IMR-90 (cell line): ENCODE measurements around the gene HOXC6. TPM values are rescaled to one million over a fixed set of nuclear protein-coding genes. Genes with fewer than 3 reads are reported as not detected.
A peak's percentile ranks its signal among the peaks of the same experiment; 100 is the strongest.

Experiments
- ATAC-seq: fragments of 200-7000 bp; cut with Tn5 transposase; 2 replicates; pipeline ENCODE4 v1.9.1; 2020; ENCODE audit warnings: low read depth, mild to moderate bottlenecking, moderate library complexity
- BruUV-seq: library from RNA; stranded (reverse); fragments of 400-500 nt; replicated peaks from 2 replicates; lab custom pipeline; 2021; lab: Mats Ljungman, UMichigan
- CTCF ChIA-PET: fragments of 300-600 bp; formaldehyde crosslinking; extraction: SDS; loops from one replicate; lab custom pipeline; 2021; ENCODE audit warnings: antibody characterized with exemption; lab: Yijun Ruan, JAX
- POLR2A ChIA-PET: fragments of 300-600 bp; sonication (Branson Sonifier 250); formaldehyde crosslinking; loops from one replicate; lab custom pipeline; 2022; ENCODE audit warnings: antibody characterized with exemption; ENCODE audit not compliant: unreplicated experiment; lab: Charles Lee
- DNase-seq: peaks from one replicate; pipeline ENCODE4 v3.0.0; 2013
- H2AFZ ChIP-seq: replicated peaks from 2 replicates; pipeline ENCODE3; 2013; ENCODE audit warnings: low read length, mild to moderate bottlenecking; ENCODE audit not compliant: poor library complexity
- H2AK5ac ChIP-seq: 2 replicates; pipeline ENCODE4 v1.6.1; 2013; ENCODE audit warnings: low read depth, low read length, inconsistent platforms
- H2AK9ac ChIP-seq: replicated peaks from 2 replicates; pipeline ENCODE3; 2013; ENCODE audit warnings: mild to moderate bottlenecking, low read depth, low read length, moderate library complexity; ENCODE audit not compliant: poor library complexity
- H2BK120ac ChIP-seq: 2 replicates; pipeline ENCODE4 v1.6.1; 2013; ENCODE audit warnings: low read depth, low read length, inconsistent platforms
- H2BK15ac ChIP-seq: 3 replicates; pipeline ENCODE4 v1.6.1; 2013; ENCODE audit warnings: low read depth, low read length, inconsistent platforms
- H2BK20ac ChIP-seq: 2 replicates; pipeline ENCODE4 v1.6.1; 2013; ENCODE audit warnings: low read depth, mild to moderate bottlenecking, inconsistent platforms, low read length, moderate library complexity
- H2BK5ac ChIP-seq: 2 replicates; pipeline ENCODE4 v1.6.1; 2013; ENCODE audit warnings: mild to moderate bottlenecking, low read depth, low read length, inconsistent platforms; ENCODE audit not compliant: poor library complexity, severe bottlenecking
- H3K14ac ChIP-seq: replicated peaks from 2 replicates; pipeline ENCODE4 v1.6.1; 2013; ENCODE audit warnings: low read depth, low read length, inconsistent platforms
- H3K18ac ChIP-seq: 2 replicates; pipeline ENCODE4 v1.6.1; 2013; ENCODE audit warnings: low read depth, low read length, control low read depth
- H3K23ac ChIP-seq: 2 replicates; pipeline ENCODE4 v1.6.1; 2013; ENCODE audit warnings: low read depth, low read length, inconsistent platforms
- H3K27ac ChIP-seq: 2 replicates; pipeline ENCODE4 v1.5.1; 2013; ENCODE audit warnings: mild to moderate bottlenecking, control low read depth, low read length; ENCODE audit not compliant: insufficient read depth
- H3K27me3 ChIP-seq: 2 replicates; pipeline ENCODE4 v1.6.1; 2013; ENCODE audit warnings: low read length; ENCODE audit not compliant: control insufficient read depth, insufficient read depth
- H3K36me3 ChIP-seq: 2 replicates; pipeline ENCODE4 v1.6.1; 2013; ENCODE audit warnings: low read length, mixed read lengths; ENCODE audit not compliant: control insufficient read depth, insufficient read depth
- H3K4ac ChIP-seq: 2 replicates; pipeline ENCODE4 v1.6.1; 2013; ENCODE audit warnings: low read depth, low read length, inconsistent platforms
- H3K4me1 ChIP-seq: 2 replicates; pipeline ENCODE4 v1.6.1; 2013; ENCODE audit warnings: low read length, mixed read lengths; ENCODE audit not compliant: control insufficient read depth, insufficient read depth
- H3K4me2 ChIP-seq: 2 replicates; pipeline ENCODE4 v1.6.1; 2013; ENCODE audit warnings: low read depth, mild to moderate bottlenecking, control low read depth, low read length, moderate library complexity
- H3K4me3 ChIP-seq: 2 replicates; pipeline ENCODE4 v1.5.1; 2013; ENCODE audit warnings: low read depth, mild to moderate bottlenecking, control low read depth, low read length, moderate library complexity; ENCODE audit not compliant: insufficient read depth
- H3K56ac ChIP-seq: 2 replicates; pipeline ENCODE4 v1.6.1; 2013; ENCODE audit warnings: low read length, inconsistent platforms; ENCODE audit not compliant: insufficient read depth; ENCODE audit errors: extremely low read depth
- H3K79me1 ChIP-seq, 2 experiments: 2 replicates each; pipeline ENCODE4 v1.6.1; 2013; ENCODE audit warnings: low read length in 2 of 2, inconsistent platforms in 1 of 2, low read depth in 1 of 2
- H3K9ac ChIP-seq: 2 replicates; pipeline ENCODE4 v1.6.1; 2013; ENCODE audit warnings: low read depth, low read length, control low read depth
- H3K9me1 ChIP-seq: 2 replicates; pipeline ENCODE4 v1.6.1; 2013; ENCODE audit warnings: low read length, inconsistent platforms; ENCODE audit not compliant: insufficient read depth
- H3K9me3 ChIP-seq: 2 replicates; pipeline ENCODE4 v1.6.1; 2013; ENCODE audit warnings: low read length; ENCODE audit not compliant: control insufficient read depth, insufficient read depth
- H4K20me1 ChIP-seq: 2 replicates; pipeline ENCODE4 v1.6.1; 2013; ENCODE audit warnings: low read length, inconsistent platforms; ENCODE audit not compliant: insufficient read depth
- H4K5ac ChIP-seq: 2 replicates; pipeline ENCODE4 v1.6.1; 2013; ENCODE audit warnings: mild to moderate bottlenecking, low read depth, low read length, control low read depth
- H4K8ac ChIP-seq, 2 experiments: 2 replicates each; pipeline ENCODE4 v1.6.1; 2013; ENCODE audit warnings: low read depth in 2 of 2, low read length in 2 of 2, control low read depth in 1 of 2, inconsistent platforms in 1 of 2
- H4K91ac ChIP-seq: 2 replicates; pipeline ENCODE4 v1.6.1; 2013; ENCODE audit warnings: low read depth, low read length, inconsistent platforms; ENCODE audit not compliant: insufficient read depth
- MXI1 ChIP-seq: IDR thresholded peaks from 2 replicates; pipeline ENCODE4 v1.6.1; 2012; ENCODE audit warnings: low read depth, mild to moderate bottlenecking, low read length, moderate library complexity, borderline replicate concordance
- NFE2L2 ChIP-seq: fragments of 150-350 bp; IDR thresholded peaks from 2 replicates; pipeline ENCODE4 v1.6.1; 2016; ENCODE audit warnings: low read depth, mild to moderate bottlenecking, low read length
- POLR2A ChIP-seq: IDR thresholded peaks from 2 replicates; pipeline ENCODE4 v1.6.1; 2012; ENCODE audit warnings: mild to moderate bottlenecking, low read depth, low read length
- RAD21 ChIP-seq: IDR thresholded peaks from 2 replicates; pipeline ENCODE4 v1.6.1; 2012; ENCODE audit warnings: low read length, improper control_type of control experiment
- USF2 ChIP-seq: fragments of 150-350 bp; IDR thresholded peaks from 2 replicates; pipeline ENCODE4 v1.6.1; 2017; ENCODE audit warnings: mild to moderate bottlenecking, antibody characterized with exemption, low read length, low read depth
- WGBS, 2 experiments: methylation state at CpG; one replicate each; pipeline versions ENCODE4 v1.1.5 to v1.1.7; 2013; ENCODE audit warnings: missing lambda C conversion rate in 2 of 2; ENCODE audit not compliant: insufficient read length in 1 of 2; ENCODE audit errors: extremely low coverage in 2 of 2; 5-methylcytosine and 5-hydroxymethylcytosine counted together
- dilution Hi-C: fragments of 300-500 bp; cut with HindIII; formaldehyde crosslinking; loops from one replicate; pipeline ENCODE4 v1.14.3; 2018; ENCODE audit warnings: low sequenced_read_pairs; ENCODE audit not compliant: unreplicated experiment
- in situ Hi-C: fragments of 300-500 bp; cut with MboI; formaldehyde crosslinking; loops from 3 replicates; pipeline ENCODE4 v1.14.3; 2019; ENCODE audit warnings: low sequenced_read_pairs, inconsistent platforms, mixed read lengths
- intact Hi-C: fragments of 100-400 bp; cut with micrococcal nuclease; formaldehyde crosslinking; loops from 2 replicates; pipeline ENCODE4 v1.10.0; 2022
- polyA plus RNA-seq, 3 experiments: library from polyadenylated mRNA; depleted of rRNA; stranded (reverse); fragments of >200 nt; gene quantifications; 2 replicates each; pipeline ENCODE4 v1.2.3, GENCODE V29; 2012; ENCODE audit warnings: low replicate concordance in 1 of 3
- total RNA-seq: library from RNA; depleted of rRNA; stranded (reverse); fragments of >200 nt; gene quantifications from 2 replicates; pipeline ENCODE4 v1.2.3, GENCODE V29; 2012

The HOXC6 gene
- total and polyA plus RNA-seq, 2 of the 4 experiments (the other 2 are of a cell fraction) = 1.1 TPM; not detected in 1

- CTCF ChIA-PET = no interaction called here
- POLR2A ChIA-PET = no interaction called here
These were observed 13.7 kb upstream of the HOXC6 start for GRCh38 chr12:54014377-54015017.

More at GRCh38 chr12:54014377-54015017, 13.7 kb upstream of the HOXC6 start:
- dilution Hi-C loops (no loop called here), in situ Hi-C loops (no loop called here), intact Hi-C loops (no loop called here)
- no peak overlapping the region for H3K4me3 ChIP-seq
- no peak overlapping the region for H4K5ac ChIP-seq
- no peak overlapping the region for H3K14ac ChIP-seq
- no peaks in the 10 kb centered on the region for H3K79me1 ChIP-seq
- no peak overlapping the region for H4K8ac ChIP-seq
- no peaks in the 10 kb centered on the region for H3K9me1 ChIP-seq
- H3K4ac ChIP-seq = no peak overlapping the region
- no peak overlapping the region for H2AK9ac ChIP-seq
- H3K23ac ChIP-seq = no peak overlapping the region
- H3K9ac ChIP-seq = no peak overlapping the region
- H2BK5ac ChIP-seq = no peak overlapping the region
- H3K4me1 ChIP-seq = no peaks in the 10 kb centered on the region
- H4K91ac ChIP-seq = no peak overlapping the region
- H4K20me1 ChIP-seq = no peaks in the 10 kb centered on the region
- TF ChIP-seq RAD21 = no peak
- no peak for TF ChIP-seq NFE2L2
- TF ChIP-seq POLR2A = no peak
- TF ChIP-seq USF2 = no peak
- TF ChIP-seq MXI1 = no peak
- H2BK120ac ChIP-seq = no peak overlapping the region
- ATAC-seq = no peak
- H3K27me3 ChIP-seq = peaks cover 90% of the 10 kb centered on the region
- H3K27ac ChIP-seq = no peak overlapping the region
- H2AK5ac ChIP-seq = no peak overlapping the region
- H3K18ac ChIP-seq = no peak overlapping the region
- DNase-seq = no peak
- peak overlapping the region; percentile 22; the same call in 1 of the 2 replicates for H3K4me2 ChIP-seq
- H3K36me3 ChIP-seq = no peaks in the 10 kb centered on the region
- no peak overlapping the region for H2BK15ac ChIP-seq
- BruUV-seq = no TSS peak
- H2AFZ ChIP-seq = peak overlapping the region; percentile 32
- H2BK20ac ChIP-seq = no peak overlapping the region
- H3K9me3 ChIP-seq = peaks cover 4% of the 10 kb centered on the region
- no peak overlapping the region for H3K56ac ChIP-seq
- no CpG with 5 or more reads among the region's 36 CpGs for WGBS, 2 experiments
